HG02798 (cell line): ENCODE data around the gene CKS2.
"Not testable (repeated sequence)": the region's sequence is repeated elsewhere in the genome, so short reads cannot be mapped to it uniquely, and the experiment has no call there.

Source experiments
- ATAC-seq: cut with Tn5 transposase; IDR thresholded peaks from one replicate; pipeline ENCODE4 v1.9.1; 2021; ENCODE audit warnings: mild to moderate bottlenecking; ENCODE audit not compliant: unreplicated experiment, poor library complexity

CKS2 gene

DNA sequence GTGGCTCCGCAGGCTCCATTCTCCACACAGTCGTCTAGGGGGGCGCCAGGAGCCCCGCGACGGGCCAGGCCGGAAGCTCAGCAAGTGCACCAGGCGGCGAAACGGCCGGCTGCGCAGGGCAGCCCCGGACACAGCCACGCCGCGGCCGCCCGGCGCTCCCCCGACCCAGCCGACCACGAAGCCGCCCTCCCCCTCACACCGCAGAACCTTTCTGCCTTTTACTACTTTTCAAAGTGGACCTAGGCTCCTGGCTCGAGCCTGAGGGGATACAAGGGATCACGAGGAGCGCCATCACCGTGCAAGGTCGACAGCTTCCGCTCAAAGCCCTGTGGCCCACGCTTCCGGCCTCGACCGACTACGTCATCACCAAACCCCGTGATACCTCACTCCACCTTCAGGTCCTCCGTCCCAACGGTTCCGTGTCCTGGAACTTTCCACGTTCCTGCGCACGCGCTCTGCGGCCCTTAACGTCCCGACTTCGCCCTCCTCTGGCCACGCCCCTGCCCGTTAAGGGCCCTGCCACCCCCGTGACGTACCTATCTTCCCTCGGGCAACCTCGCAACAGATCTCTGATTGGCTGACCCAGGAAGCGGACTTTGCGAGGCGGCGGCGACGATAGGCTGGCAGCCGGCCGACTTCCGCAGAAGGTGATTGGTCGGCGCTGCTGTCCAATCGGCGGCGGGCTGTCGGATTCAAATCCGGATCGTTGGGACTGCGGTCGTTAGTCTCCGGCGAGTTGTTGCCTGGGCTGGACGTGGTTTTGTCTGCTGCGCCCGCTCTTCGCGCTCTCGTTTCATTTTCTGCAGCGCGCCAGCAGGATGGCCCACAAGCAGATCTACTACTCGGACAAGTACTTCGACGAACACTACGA lies at the start of gene CKS2:
TSS of gene CKS2 (plus strand) at position 721 of the 871 bp plus-strand sequence. CDS start at position 819, 98 bp downstream.
- peak; percentile 92 for ATAC-seq

DNA sequence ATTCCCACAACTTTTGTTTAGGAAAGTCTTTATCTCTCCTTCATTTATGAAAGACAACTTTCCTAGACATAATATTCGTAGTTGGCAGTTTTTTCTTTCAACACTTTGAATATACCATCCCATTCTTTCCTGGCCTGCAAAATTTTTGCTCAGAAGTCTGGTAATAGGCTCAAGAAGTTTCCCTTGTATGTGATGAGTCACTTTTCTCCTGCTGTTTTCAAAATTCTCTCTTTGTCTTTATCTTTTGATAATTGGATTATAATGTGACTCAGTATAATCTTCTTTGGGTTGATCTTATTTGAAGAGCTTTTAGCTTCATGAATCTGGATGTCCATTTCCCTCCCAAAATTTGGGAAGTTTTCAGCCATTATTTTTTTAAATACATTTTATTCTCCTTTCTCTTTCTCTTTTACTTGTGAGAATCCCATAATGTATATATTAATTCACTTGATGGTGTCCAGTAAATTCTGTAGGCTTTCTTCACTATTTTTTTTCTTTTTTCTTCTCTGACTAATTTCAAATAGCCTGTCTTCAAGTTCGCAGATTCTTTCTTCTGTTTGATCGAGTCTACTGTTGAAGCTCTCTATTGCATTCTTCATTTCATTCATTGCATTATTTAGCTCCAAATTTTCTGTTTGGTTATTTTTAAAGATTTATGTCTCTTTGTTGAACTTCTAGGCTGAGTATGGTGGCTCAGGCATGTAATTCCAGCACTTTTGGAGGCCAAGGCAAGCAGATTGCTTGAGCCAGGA lies 37.3 kb upstream of the CKS2 start:
- ATAC-seq = no peak

DNA sequence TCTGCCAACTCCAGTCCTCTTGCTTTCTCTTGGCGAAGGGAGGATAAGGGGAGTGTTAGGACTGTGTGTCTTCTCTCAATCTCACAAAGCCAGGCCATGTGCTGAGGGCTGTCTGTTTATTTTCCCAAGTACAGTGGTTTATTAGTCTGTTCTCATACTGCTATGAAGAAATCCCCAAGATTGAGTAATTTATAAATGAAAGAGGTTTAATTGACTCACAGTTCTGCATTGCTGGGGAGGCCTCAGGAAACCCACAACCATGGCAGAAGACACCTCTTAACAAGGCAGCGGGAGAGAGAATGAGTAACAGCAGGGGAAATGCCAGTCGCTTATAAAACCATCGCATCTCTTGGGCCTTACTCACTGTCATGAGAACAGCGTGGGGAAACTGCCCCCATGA lies 36.2 kb upstream of the CKS2 start:
- no peak for ATAC-seq

DNA sequence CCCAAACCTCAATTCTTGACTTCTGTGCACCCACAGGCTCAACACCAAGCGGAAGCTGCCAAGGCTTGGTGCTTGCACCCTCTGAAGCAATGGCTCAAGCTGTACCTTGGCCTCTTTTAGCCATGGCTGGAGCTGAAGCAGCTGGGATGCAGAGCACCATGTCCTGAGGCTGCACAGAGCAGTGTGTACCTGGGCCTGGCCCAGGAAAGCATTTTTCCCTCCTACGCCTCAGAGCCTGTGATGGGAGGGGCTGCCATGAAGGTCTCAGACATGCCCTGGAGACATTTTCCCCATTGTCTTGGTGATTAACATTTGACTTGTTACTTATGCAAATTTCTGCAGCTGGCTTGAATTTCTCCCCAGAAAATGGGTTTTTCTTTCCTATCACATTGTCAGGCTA lies 35.0 kb upstream of the CKS2 start:
- ATAC-seq = not testable (repeated sequence)

DNA sequence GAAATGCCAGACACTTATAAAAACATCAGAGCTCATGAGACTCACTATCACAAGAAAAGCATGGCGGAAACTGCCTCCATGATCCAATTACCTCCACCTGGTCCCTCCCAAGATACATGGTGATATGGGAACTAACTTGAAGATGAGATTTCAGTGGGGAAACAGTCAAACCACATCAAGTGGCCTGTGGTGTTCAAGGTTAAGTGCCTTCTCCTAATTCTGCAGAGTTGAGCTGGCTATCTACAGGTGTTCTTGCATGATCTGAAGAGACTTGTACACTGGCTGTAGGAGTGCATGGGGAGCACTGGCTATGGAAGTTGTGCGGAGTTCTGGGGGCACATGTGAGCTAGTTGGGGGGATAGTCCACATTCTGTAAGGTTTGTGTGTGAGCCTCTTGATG lies 34.0 kb upstream of the CKS2 start:
- ATAC-seq = no peak

DNA sequence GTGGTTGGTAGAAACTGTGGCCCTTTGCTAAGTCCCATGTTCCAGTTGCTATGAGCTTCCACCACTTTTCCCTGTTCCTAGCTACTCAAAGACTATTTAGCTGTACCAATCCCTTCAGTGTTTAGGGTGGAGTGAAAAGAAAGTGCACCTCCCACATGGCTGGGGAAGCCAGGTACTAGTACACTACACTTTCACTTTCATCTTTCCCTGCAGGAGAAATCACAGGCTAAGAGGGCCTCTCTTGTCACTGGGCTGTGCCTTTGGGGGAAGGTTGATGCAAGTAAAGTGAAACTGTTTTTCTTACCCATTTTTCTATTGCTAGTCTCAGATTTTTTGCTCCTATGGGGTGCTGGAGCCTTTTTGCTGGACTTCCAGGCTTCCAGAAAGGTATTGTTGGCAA lies 33.5 kb upstream of the CKS2 start:
- no peak for ATAC-seq

DNA sequence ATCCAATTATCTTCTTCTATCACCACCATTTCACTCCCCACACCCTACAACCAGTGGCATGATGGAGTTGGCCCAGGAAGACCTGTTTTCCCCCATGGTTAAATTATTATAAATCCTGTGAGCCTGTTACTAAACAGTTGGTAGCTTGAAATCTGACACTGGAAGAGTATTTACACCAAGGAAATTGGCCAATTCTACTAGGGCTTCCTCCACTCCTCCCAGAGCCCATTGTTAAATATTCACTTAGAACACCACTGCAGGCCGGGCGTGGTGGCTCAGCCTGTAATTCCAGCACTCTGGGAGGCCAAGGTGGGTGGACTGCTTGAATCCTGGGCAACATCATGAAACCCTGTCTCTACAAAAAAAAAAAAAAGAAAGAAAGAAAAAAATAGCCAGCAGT lies 32.4 kb upstream of the CKS2 start:
- ATAC-seq = no peak

DNA sequence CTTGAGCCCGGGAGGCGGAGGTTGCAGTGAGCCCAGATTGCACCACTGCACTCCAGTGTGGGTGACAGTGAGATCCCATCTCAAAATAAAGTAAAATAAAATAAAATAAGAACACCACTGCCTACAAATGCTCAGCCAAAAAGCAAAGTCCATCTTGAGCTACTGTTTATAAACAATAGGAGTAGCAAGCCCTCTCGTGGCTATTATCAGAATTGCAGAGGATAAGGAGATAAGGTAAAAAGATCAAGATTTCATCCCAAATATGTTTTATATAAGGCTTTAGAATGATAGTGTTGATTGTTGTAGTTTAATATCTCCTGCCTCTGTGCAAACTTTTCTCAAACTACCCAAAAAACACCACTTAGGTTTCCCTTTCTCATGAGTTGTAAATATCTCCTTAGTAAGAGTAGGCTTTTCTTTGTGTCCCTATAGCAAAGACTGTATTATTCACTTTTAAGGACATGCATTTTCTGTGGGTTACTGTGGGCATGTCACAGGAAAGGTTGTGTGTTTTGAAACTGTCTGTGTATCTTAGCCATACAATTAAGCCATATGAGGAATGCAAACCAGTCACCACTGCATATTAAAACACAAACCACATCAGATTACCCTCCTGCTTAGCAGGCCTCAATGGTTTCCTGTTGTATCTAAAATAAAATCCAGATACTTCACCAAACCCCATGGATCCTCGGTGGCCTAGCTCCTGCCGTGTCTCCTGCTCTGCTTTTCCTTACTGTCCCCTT lies 31.8 kb upstream of the CKS2 start:
- ATAC-seq = no peak

DNA sequence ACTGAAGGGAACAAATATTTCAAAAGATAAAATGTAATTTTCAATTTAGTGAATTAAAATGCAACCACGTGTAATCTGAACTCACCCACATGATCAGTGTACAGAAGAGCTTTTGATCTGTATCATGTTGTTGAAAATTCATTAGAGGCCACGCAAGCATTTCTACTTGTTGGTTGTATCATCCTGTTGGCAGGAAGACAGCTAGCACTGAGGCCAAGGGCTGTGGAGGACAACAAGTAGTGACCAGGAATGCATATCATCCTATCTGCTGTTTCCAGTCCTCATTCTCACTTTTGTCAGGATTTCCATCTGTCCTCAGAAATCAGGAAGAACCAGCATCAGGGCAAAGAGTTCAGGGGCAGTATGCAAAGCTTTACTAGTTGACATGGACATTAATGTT lies 29.9 kb upstream of the CKS2 start:
- ATAC-seq = no peak

DNA sequence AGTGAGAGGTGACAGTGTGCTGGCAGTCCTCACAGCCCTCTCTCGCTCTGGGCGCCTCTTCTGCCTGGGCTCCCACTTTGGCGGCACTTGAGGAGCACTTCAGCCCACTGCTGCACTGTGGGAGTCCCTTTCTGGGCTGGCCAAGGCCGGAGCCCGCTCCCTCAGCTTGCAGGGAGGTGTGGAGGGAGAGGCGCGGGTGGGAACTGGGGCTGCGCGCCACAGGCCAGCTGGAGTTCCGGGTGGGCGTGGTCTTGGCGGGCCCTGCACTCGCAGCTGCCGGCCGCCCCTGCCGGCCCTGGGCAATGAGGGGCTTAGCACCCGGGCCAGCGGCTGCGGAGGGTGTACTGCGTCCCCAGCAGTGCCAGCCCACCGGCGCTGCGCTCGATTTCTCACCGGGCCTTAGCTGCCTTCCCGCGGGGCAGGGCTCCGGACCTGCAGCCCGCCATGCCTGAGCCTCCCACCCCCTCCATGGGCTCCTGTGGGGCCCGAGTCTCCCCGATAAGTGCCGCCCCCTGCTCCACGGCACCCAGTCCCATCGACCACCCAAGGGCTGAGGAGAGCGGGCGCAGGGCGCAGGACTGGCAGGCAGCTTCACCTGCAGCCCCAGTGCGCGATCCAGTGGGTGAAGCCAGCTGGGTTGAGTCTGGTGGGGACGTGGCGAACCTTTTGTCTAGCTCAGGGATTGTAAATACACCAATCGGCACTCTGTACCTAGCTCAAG lies 28.6 kb upstream of the CKS2 start:
- ATAC-seq = not testable (repeated sequence)

DNA sequence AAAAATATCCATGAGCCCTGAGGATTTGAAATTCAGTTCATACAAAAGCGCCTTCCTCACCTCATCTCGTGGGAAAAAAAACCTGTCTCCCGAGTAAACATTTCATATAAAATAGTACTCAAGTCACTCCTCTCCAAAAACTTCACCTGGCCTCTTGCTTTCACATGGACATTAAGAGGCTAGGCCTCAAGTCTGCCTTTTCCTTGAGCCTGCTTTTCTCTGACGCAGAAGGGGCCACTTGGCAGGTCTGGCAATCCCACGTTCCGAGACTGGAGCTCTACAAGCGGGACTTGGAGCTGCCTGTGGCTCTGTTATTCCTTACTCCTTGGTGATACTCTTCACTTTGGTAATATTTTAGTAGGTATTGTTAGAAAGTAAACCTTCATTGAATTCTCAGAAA lies 26.9 kb upstream of the CKS2 start:
- ATAC-seq = no peak

DNA sequence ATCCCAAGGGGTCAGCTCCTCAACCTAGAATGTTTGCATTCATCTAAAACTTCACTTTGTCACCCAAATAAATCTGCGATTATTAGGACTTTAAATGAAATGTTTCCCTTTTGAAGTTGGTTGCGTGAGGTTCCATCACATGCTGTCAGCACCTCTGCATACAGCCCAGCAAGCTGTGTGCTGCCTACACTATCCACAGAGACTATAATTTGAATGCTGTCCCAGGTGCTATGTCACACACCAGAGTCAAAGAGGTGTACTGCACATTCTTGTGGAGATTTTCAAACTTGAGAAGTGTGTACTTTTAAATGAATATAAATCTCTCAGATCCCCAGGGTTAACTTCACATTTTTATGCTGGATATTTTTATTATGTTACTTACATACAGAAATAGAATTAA lies 19.3 kb upstream of the CKS2 start:
- ATAC-seq = no peak

DNA sequence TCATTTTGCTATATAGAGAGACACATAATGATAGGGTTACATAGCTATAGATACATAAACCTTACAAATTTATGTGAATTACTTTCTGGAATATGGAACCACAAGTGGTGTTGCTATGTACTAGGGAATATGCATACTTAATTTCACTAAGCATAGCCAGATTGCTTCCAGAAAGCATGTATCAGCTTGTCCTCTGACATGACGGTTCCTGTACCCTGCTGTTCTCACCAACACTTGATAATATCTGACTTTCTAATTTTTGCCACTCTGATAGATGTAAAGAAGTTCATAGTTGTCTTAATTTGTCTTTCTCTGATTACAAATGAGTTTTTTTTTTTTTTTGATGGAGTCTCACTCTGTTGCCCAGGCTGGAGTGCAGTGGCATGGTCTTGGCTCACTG lies 18.0 kb upstream of the CKS2 start:
- no peak for ATAC-seq

DNA sequence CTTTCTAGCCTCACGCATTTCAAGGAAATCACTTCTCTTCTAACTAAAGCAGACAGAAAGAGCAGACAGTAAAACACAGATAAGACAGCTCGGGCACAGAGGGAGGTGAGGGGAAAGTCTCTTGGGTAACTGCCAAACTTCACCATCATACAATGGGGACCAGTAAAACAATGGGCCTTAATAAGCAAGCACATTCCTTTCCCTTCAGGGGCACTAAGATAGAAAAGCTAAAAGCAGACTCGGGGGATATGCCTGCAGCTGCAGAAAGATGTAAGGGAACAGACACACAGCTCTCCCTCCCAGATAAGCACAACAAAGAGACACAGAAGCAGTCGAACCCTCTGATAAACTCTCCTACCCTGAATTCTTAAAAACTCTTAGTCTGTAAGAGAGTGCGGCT lies 15.6 kb upstream of the CKS2 start:
- ATAC-seq = no peak

DNA sequence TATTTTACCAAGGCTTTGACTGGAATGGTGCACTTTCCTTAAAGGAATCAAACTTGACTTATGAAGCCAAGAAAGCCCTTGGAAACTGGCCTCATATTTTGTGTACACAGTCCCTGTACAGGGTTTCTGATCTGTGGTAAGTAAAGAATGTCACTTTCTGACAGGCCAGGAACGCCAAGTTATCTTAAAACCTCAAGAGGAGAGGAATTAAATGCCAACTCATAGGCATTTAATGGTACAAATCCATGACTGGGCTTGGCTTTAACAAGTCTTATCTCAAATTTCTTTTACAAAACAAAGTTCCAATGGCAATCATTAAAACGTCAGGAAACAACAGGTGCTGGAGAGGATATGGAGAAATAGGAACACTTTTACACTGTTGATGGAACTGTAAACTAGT lies 9.0 kb upstream of the CKS2 start:
- not testable (repeated sequence) for ATAC-seq

DNA sequence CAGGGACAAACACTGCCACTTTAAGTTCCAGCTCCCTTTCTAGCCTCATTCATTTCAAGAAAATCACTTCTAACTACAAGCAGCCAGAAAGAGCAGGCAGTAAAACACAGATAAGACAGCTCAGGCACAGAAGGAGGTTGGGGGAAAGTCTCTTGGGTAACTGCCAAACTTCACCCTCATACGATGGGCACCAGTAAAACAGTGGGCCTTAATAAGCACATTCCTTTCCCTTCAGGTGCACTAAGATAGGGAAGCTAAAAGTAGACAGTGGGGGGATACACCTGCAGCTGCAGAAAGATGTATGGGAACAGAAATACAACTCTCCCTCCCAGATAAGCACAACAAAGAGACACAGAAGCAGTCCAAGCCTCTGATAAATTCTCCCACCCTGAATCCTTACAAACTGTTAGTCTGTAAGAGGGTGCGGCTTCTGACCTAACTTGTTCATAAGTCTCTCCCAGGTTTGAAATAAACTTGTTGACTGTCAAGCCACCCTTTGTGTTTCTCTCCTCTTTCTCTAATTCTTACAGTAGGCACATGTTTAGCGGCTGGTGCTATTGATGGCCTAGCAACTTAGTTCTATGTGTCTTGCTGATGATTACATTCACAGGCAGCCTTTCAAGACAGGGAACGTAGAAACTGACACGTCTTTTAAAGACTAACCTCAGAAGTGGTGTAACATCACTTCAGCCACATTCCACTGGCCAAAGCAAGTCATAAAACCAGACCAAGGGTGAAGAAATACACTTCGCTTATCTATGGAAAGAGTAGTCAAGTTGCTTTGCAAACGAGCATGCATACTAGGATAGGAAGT lies 6.8 kb upstream of the CKS2 start:
- peak; percentile 26 for ATAC-seq

DNA sequence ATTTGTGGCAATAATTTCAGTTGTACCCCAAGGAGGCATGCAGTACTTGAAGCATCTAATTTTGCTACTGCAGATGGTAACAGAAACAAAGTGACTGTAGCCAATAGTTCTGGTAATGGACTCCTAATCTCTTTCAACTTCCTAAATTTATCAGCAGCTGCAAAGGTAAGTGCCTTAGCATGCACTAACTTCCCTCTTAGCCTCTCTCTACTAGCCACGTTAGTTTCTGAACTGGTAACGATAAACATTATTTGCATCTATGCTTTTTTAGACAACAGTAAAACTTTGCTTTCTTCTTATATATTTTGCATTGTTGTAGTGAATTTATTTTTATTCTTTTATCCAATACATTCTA lies 6.2 kb upstream of the CKS2 start:
- ATAC-seq = peak; percentile 53

DNA sequence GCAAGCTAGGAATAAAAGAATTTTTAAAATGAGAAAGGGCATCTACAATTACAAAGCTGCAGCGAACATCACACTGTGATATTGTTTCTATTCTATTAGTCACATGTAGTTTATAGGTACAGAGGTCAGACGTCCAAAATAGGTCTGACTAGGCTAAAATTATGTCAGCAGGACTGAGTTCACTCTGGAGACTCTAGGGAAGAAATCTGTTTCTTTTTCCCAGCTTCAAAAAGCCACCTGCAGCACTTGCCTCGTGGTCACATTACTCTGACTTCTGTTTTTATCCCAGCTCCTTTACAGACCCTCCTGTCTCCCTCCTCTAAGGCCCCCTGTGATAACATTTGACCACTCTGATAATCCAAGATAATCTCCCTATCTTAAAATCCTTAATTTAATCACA lies 5.1 kb upstream of the CKS2 start:
- ATAC-seq = no peak

DNA sequence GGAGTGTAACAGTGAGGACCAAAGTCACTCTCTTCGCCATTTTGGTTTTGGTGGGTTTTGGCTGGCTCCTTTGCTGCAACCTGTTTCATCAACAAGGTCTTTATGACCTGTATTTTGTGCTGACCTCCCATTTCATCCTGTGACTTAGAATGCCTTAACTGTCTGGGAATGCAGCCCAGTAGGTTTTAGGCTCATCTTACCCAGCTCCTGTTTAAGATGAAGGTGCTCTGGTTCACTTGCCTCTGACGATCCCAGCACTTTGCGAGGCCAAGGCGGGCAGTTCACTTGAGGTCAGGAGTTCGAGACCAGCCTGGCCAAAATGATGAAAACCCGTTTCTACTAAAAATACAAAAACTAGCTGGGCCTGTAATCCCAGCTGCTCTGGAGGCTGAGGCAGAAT lies 1.8 kb upstream of the CKS2 start:
- ATAC-seq = no peak
